HCT116 (cell line): ENCODE results near the gene VPS11. TPM values are rescaled to one million over a fixed set of nuclear protein-coding genes. Genes with fewer than 3 reads are reported as not detected.

Experiments
- ATAC-seq: fragments of 200-7000 bp; cut with Tn5 transposase; 2 replicates; pipeline ENCODE4 v1.9.1; 2020; ENCODE audit warnings: mild to moderate bottlenecking, moderate library complexity
- BruUV-seq: library from RNA; stranded (reverse); fragments of 400-500 nt; replicated peaks from 2 replicates; lab custom pipeline; 2021; lab: Mats Ljungman, UMichigan
- CTCF ChIA-PET: fragments of 300-600 bp; sonication (Branson Sonifier 250); formaldehyde crosslinking; loops from one replicate; lab custom pipeline; 2021; ENCODE audit warnings: antibody characterized with exemption; lab: Charles Lee
- POLR2A ChIA-PET: fragments of 300-600, 350-600 bp; sonication (Branson Sonifier 250); formaldehyde crosslinking; loops from one replicate; lab custom pipeline; 2021; ENCODE audit warnings: antibody characterized with exemption; lab: Charles Lee
- RAD21 ChIA-PET, 2 experiments: fragments of 300-600 bp; sonication (Branson Sonifier 250); formaldehyde crosslinking; loops; one replicate each; lab custom pipeline; 2023; ENCODE audit warnings: low total read pairs in 2 of 2; ENCODE audit not compliant: uncharacterized antibody in 2 of 2, unreplicated experiment in 2 of 2, low non-redundant PET in 1 of 2; lab: Charles Lee
- DNase-seq: peaks from one replicate; pipeline ENCODE4 v3.0.0-alpha.2; 2010; ENCODE audit warnings: low read depth, low spot score
- H2AFZ ChIP-seq: fragments of 200-600 bp; shearing (Covaris generic), sonication (generic); 2 replicates; pipeline ENCODE4 v1.6.1; 2017; ENCODE audit warnings: low read depth, mixed run types, mixed read lengths, antibody characterized with exemption, low read length; ENCODE audit not compliant: poor library complexity, severe bottlenecking
- H3K27ac ChIP-seq: 2 replicates; pipeline ENCODE4 v1.5.1; 2012; ENCODE audit warnings: low read depth, low read length
- H3K27me3 ChIP-seq: fragments of 200-600 bp; sonication (generic); 2 replicates; pipeline ENCODE4 v1.6.1; 2016; ENCODE audit warnings: mixed run types, low read length, mixed read lengths; ENCODE audit not compliant: insufficient read depth
- H3K36me3 ChIP-seq, 2 experiments: fragments of 200-500 bp in 1 of 2; fragments of 200-600 bp in 1 of 2; sonication (Bioruptor generic) in 1 of 2; sonication (generic) in 1 of 2; 2 replicates each; pipeline versions ENCODE4 v1.5.1 to v1.6.1; 2014 to 2016; ENCODE audit warnings: low read length in 2 of 2, inconsistent platforms in 1 of 2, mixed read lengths in 1 of 2, mixed run types in 1 of 2; ENCODE audit not compliant: insufficient read depth in 2 of 2, control insufficient read depth in 1 of 2
- H3K4me1 ChIP-seq, 2 experiments: fragments of 200-600 bp in 1 of 2; sonication (generic) in 1 of 2; 2 replicates each; pipeline versions ENCODE4 v1.5.1 to v1.6.1; 2012 to 2017; ENCODE audit warnings: low read length in 2 of 2, inconsistent platforms in 1 of 2, mild to moderate bottlenecking in 1 of 2, mixed read lengths in 1 of 2, mixed run types in 1 of 2, moderate library complexity in 1 of 2; ENCODE audit not compliant: insufficient read depth in 2 of 2, control insufficient read depth in 1 of 2
- H3K4me2 ChIP-seq: fragments of 200-600 bp; sonication (generic); 2 replicates; pipeline ENCODE4 v1.6.1; 2017; ENCODE audit warnings: mixed run types, low read length, mixed read lengths
- H3K4me3 ChIP-seq, 2 experiments: fragments of 200-600 bp in 1 of 2; sonication (generic) in 1 of 2; replicated peaks in 1 of 2; 2 replicates each; pipeline ENCODE4 v1.5.1; 2011 to 2016; ENCODE audit warnings: low read length in 2 of 2, control low read depth in 1 of 2, low read depth in 1 of 2, mild to moderate bottlenecking in 1 of 2, mixed read lengths in 1 of 2, mixed run types in 1 of 2
- H3K79me2 ChIP-seq: fragments of 200-600 bp; sonication (generic); 2 replicates; pipeline ENCODE4 v1.6.1; 2017; ENCODE audit warnings: mild to moderate bottlenecking, mixed run types, low read length, moderate library complexity, mixed read lengths; ENCODE audit not compliant: insufficient read depth
- H3K9ac ChIP-seq: fragments of 200-600 bp; sonication (generic); 2 replicates; pipeline ENCODE4 v1.6.1; 2016; ENCODE audit warnings: low read length, mixed read lengths
- H3K9me2 ChIP-seq: fragments of 200-600 bp; sonication (generic), shearing (Covaris generic); 2 replicates; pipeline ENCODE4 v1.6.1; 2017; ENCODE audit warnings: mixed run types, mild to moderate bottlenecking, moderate library complexity; ENCODE audit not compliant: insufficient read depth
- H3K9me3 ChIP-seq, 2 experiments: fragments of 200-500 bp in 1 of 2; fragments of 200-600 bp in 1 of 2; sonication (Bioruptor generic) in 1 of 2; sonication (generic) in 1 of 2; 2 replicates each; pipeline ENCODE4 v1.6.1; 2014 to 2017; ENCODE audit warnings: low read length in 2 of 2, mixed read lengths in 2 of 2, inconsistent platforms in 1 of 2, low read depth in 1 of 2, mild to moderate bottlenecking in 1 of 2, mixed run types in 1 of 2, moderate library complexity in 1 of 2; ENCODE audit not compliant: control insufficient read depth in 1 of 2, insufficient read depth in 1 of 2
- H4K20me1 ChIP-seq: fragments of 200-600 bp; sonication (generic), shearing (Covaris generic); 2 replicates; pipeline ENCODE4 v1.6.1; 2017; ENCODE audit warnings: mixed run types, mild to moderate bottlenecking, moderate library complexity; ENCODE audit not compliant: insufficient read depth
- CEBPB ChIP-seq: IDR thresholded peaks from 2 replicates; pipeline ENCODE4 v1.6.1; 2012; ENCODE audit warnings: low read depth
- FOSL1 ChIP-seq: IDR thresholded peaks from 2 replicates; pipeline ENCODE4 v1.6.1; 2012; ENCODE audit warnings: low read depth
- JUND ChIP-seq: IDR thresholded peaks from 2 replicates; pipeline ENCODE4 v1.6.1; 2012
- SP1 ChIP-seq: IDR thresholded peaks from 2 replicates; pipeline ENCODE4 v1.6.1; 2012; ENCODE audit warnings: low read depth
- YY1 ChIP-seq: IDR thresholded peaks from 2 replicates; pipeline ENCODE4 v1.6.1; 2011; ENCODE audit warnings: low read length, low read depth, moderate library complexity, mild to moderate bottlenecking; ENCODE audit not compliant: insufficient replicate concordance; ENCODE audit errors: extremely low read depth
- intact Hi-C: fragments of 100-400 bp; cut with micrococcal nuclease; formaldehyde crosslinking; loops from 2 replicates; pipeline ENCODE4 v1.10.0; 2022
- total RNA-seq: library from RNA; stranded (reverse); gene quantifications from one replicate; pipeline ENCODE4 v1.2.1, GENCODE V29; 2021; ENCODE audit not compliant: unreplicated experiment

The VPS11 gene
- total RNA-seq, 1 experiment from 2014 or later = 20.4 TPM

- intact Hi-C loops = no loop called here
- POLR2A ChIA-PET = interaction anchor here (1.0 kb wide), 1 partner anchor 30 kb away, joined by 3 read pairs; no protein-coding TSS in a partner anchor
- no peaks in the 10 kb centered on the region for H3K9me3 ChIP-seq
- H3K4me3 ChIP-seq = no peak overlapping the region
- peaks cover 32% of the 10 kb centered on the region for H3K79me2 ChIP-seq
- no TSS peak for BruUV-seq
- H3K36me3 ChIP-seq = peaks cover 20 to 37% of the 10 kb centered on the region in 2 experiments; a peak in 3 of 4 replicates
- RAD21 ChIA-PET = no interaction called here
- CTCF ChIA-PET = no interaction called here
- DNase-seq (no peak), ATAC-seq (no peak)
- no peak overlapping the region for H2AFZ ChIP-seq
- H3K4me1 ChIP-seq = peaks cover 5 to 30% of the 10 kb centered on the region in 2 experiments
- no peak overlapping the region for H3K9ac ChIP-seq
- H3K9me2 ChIP-seq = no peaks in the 10 kb centered on the region
- H3K27me3 ChIP-seq = no peaks in the 10 kb centered on the region
- no peaks in the 10 kb centered on the region for H4K20me1 ChIP-seq
- H3K4me2 ChIP-seq = no peak overlapping the region
- TF ChIP-seq SP1 = no peak
- no peak for TF ChIP-seq FOSL1
- no peak overlapping the region; the same call in 1 of the 2 replicates for H3K27ac ChIP-seq
Observed at GRCh38 chr11:119025978-119026766, 41.4 kb upstream of the VPS11 start.

- Histone ChIP-seq H3K36me3 (peaks cover 16 to 29% of the 10 kb centered on the region in 2 experiments; a peak in 2 of 4 replicates), H3K9me3 (no peaks in the 10 kb centered on the region), H3K79me2 (peaks cover 26% of the 10 kb centered on the region), H3K27me3 (no peaks in the 10 kb centered on the region), H2AFZ (no peak overlapping the region), H3K9me2 (no peaks in the 10 kb centered on the region), H3K4me2 (no peak overlapping the region), H3K9ac (no peak overlapping the region), H3K4me1 (peaks cover 5 to 32% of the 10 kb centered on the region in 2 experiments; a peak in 3 of 4 replicates), H4K20me1 (no peaks in the 10 kb centered on the region), H3K27ac (no peak overlapping the region), H3K4me3 (no peak overlapping the region)
- ChIA-PET CTCF (no interaction called here), POLR2A (no interaction called here), RAD21 (no interaction called here)
- intact Hi-C loops = no loop called here
- TF ChIP-seq YY1 = no peak
- TF ChIP-seq CEBPB = no peak
- TF ChIP-seq JUND = no peak
- DNase-seq (no peak), ATAC-seq (no peak)
- BruUV-seq = no TSS peak
Observed at GRCh38 chr11:119026970-119027369, 40.6 kb upstream of the VPS11 start.
